Uterus (tissue), 4 donors: ENCODE results near the gene NEUROG3. TPM values are rescaled to one million over a fixed set of nuclear protein-coding genes. Genes with fewer than 3 reads are reported as not detected.

ENCODE experiments used
- DNase-seq, 2 donors: peaks; one replicate each; pipeline ENCODE4 v3.0.0-alpha.2; 2019 to 2020
- H3K27ac ChIP-seq, 2 donors: fragments of 200-600 bp; sonication (generic); 1 replicate in 1 of 2; 2 replicates in 1 of 2; pipeline ENCODE4 v1.5.1; 2016 to 2018
- H3K27me3 ChIP-seq, 2 donors: fragments of 200-600 bp; sonication (generic); one replicate each; pipeline ENCODE4 v1.5.1; 2018 to 2019; ENCODE audit warnings: control low read depth in 1 of 2
- H3K36me3 ChIP-seq, 2 donors: fragments of 200-600 bp; sonication (generic); one replicate each; pipeline ENCODE4 v1.5.1; 2019; ENCODE audit warnings: control low read depth in 1 of 2
- H3K4me1 ChIP-seq, 2 donors: fragments of 200-600 bp; sonication (generic); one replicate each; pipeline ENCODE4 v1.5.1; 2018 to 2019; ENCODE audit warnings: control low read depth in 1 of 2
- H3K4me3 ChIP-seq, 2 donors: fragments of 200-600 bp; sonication (generic); 1 replicate in 1 of 2; 2 replicates in 1 of 2; pipeline ENCODE4 v1.5.1; 2018 to 2019; ENCODE audit warnings: mild to moderate bottlenecking in 1 of 2
- H3K9me3 ChIP-seq, 2 donors: fragments of 200-600 bp; sonication (generic); one replicate each; pipeline ENCODE4 v1.5.1; 2019; ENCODE audit warnings: control low read depth in 1 of 2
- POLR2A ChIP-seq, 2 donors: fragments of 450-650 bp; IDR thresholded peaks; one replicate each; pipeline ENCODE4 v1.6.1; 2016; ENCODE audit warnings: antibody characterized with exemption in 2 of 2, mild to moderate bottlenecking in 1 of 2, moderate library complexity in 1 of 2
- intact Hi-C: fragments of 100-400 bp; cut with DNase I; formaldehyde crosslinking; loops from one replicate; pipeline ENCODE4 v1.15.1; 2023; ENCODE audit warnings: low total_unique reads
- total RNA-seq, 4 donors: library from RNA; depleted of rRNA in 3 of 4; stranded (reverse); fragments of >200 nt in 3 of 4; gene quantifications; one replicate each; pipeline versions ENCODE4 v1.1.0 to v1.2.4, GENCODE V29; 2014 to 2023
- TF ChIP-seq, protein P1 (sequence below), 4 experiments: fragments of 200-600 bp in 2 of 4; fragments of 450-650 bp in 2 of 4; sonication (generic) in 2 of 4; IDR thresholded peaks; one replicate each; pipeline ENCODE4 v1.5.1; 2016 to 2019; ENCODE audit warnings: antibody characterized with exemption in 4 of 4, mild to moderate bottlenecking in 2 of 4, moderate library complexity in 1 of 4
- donor health status: DM: yes; HTN: yes; CAD: no.

Gene NEUROG3, protein sequence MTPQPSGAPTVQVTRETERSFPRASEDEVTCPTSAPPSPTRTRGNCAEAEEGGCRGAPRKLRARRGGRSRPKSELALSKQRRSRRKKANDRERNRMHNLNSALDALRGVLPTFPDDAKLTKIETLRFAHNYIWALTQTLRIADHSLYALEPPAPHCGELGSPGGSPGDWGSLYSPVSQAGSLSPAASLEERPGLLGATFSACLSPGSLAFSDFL
- not detected for total RNA-seq

DNA sequence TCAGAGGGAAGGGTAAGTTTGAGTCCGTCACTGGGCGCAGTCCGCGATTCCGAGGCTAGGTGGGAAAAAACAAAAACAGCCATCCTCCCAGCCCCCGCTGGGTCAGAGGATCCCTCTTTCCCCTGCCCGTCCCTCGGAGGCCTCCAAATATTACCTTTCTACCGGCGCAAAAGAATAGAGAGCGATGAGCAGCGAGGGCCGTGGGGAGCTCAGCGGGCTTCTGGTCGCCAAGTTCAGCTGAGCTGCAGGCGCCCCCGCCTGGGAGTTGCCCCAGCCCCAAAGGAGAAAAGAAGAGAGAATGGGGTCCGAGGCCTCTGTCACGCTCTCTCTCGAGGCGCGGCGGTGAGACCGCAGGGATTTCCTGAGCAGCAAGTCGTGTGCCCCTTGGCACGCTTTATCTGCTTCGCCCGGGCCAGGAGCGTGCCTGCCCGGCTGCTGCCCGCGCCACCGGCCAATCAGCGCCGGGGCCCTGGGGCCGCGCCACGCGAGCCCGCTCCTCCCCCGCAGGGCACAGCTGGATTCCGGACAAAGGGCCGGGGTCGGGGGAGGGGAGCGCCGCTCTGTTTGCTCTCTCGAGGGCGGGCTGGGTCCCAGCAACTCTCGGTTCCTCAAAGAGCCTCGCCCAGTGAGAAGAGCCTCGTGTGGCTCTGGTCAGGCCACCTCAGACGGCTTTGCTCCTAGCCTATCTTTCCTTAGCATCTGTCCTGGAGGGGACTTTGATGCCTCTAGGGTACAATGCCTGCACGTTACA, at the start of gene NEUROG3:
TSS of gene NEUROG3 (minus strand) at position 367 of the 751 bp plus-strand sequence. CDS start 379 bp downstream, outside the sequence.
- Histone ChIP-seq H3K27me3 (peaks cover 0 to 46% of the 10 kb centered on the region in 2 donors), H3K36me3 (no peaks in the 10 kb centered on the region), H3K27ac (no peak within 1 kb of the TSS), H3K9me3 (no peaks in the 10 kb centered on the region), H3K4me3 (no peak within 1 kb of the TSS), H3K4me1 (peaks cover 0 to 17% of the 10 kb centered on the region in 2 donors)
- no peak for TF ChIP-seq POLR2A (IDR thresholded peaks at IDR 0.05)
- DNase-seq: no peak
- intact Hi-C loops: no loop called here

DNA sequence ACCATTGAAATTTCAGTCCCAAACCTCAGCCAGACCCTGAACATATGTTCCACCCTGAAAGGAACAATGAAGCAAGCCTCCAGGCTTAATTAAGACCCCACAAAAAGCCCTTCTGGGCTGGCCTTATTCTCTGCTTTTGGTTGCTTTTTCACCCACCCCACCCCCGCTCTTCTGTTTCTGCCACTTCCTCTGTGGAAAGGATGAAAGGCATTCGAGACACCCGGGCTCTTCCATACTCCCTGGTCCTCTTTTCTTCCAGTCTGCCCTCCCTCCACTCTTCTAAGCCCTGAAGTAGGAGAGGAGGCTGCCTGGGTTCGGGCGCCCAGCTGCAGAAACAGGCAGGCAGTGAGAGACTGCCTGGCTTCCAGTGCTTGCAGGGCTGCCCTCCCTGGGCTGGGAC, 47.4 kb upstream of the NEUROG3 start:
- intact Hi-C loops: no loop called here
- no peak for DNase-seq
- Histone ChIP-seq H3K4me3 (no peak overlapping the region), H3K27me3 (no peaks in the 10 kb centered on the region), H3K36me3 (no peaks in the 10 kb centered on the region), H3K9me3 (no peaks in the 10 kb centered on the region), H3K4me1 (no peaks in the 10 kb centered on the region), H3K27ac (no peak overlapping the region)
- TF ChIP-seq, protein P1, sequence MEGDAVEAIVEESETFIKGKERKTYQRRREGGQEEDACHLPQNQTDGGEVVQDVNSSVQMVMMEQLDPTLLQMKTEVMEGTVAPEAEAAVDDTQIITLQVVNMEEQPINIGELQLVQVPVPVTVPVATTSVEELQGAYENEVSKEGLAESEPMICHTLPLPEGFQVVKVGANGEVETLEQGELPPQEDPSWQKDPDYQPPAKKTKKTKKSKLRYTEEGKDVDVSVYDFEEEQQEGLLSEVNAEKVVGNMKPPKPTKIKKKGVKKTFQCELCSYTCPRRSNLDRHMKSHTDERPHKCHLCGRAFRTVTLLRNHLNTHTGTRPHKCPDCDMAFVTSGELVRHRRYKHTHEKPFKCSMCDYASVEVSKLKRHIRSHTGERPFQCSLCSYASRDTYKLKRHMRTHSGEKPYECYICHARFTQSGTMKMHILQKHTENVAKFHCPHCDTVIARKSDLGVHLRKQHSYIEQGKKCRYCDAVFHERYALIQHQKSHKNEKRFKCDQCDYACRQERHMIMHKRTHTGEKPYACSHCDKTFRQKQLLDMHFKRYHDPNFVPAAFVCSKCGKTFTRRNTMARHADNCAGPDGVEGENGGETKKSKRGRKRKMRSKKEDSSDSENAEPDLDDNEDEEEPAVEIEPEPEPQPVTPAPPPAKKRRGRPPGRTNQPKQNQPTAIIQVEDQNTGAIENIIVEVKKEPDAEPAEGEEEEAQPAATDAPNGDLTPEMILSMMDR (IDR thresholded peaks at IDR 0.05): no peak
- no peak for TF ChIP-seq POLR2A (IDR thresholded peaks at IDR 0.05)

DNA sequence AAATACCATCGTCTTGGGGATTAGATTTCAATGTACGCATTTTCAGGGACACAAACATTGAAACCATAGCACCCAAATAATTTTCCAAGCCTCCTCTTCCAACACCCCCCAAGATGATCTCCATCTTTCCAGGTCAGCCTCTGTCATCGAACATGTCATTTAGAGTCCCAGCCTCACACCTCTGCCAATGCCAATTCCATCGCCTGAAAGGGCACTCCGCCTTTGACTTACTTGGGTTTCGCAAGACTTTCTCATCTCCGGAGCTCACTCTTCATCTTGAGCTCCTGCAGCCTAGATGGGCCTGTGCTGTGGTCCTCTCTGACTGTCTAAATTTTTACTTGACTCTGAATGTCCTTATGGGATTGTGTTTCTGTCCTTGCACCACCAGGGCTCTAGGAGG, 46.4 kb upstream of the NEUROG3 start:
- Histone ChIP-seq H3K9me3 (no peaks in the 10 kb centered on the region), H3K4me1 (no peaks in the 10 kb centered on the region), H3K27ac (no peak overlapping the region), H3K4me3 (no peak overlapping the region), H3K36me3 (no peaks in the 10 kb centered on the region), H3K27me3 (no peaks in the 10 kb centered on the region)
- intact Hi-C loops: no loop called here
- no peak for DNase-seq
- TF ChIP-seq, protein P1 (IDR thresholded peaks at IDR 0.05): no peak
- TF ChIP-seq POLR2A (IDR thresholded peaks at IDR 0.05): no peak

DNA sequence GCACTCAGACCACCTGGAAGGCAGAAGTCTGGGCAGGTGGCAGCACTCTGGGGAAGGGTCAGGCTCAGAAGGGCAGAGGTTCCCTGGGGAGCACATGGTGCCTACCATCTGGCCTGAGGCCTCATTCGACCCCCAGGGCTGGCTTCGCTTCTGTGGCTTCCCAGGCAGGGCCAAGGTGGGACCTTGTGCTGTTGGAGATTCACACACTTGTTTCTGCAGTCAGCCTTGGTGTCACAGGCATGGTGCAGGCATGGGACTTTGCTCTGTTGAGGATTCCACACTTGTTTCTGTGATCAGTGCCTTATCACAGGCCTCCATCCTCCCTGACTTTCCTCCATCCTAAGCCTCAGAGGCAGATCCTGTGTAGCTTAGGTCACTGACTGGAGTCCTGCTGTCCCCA, 45.5 kb upstream of the NEUROG3 start:
- no peak overlapping the region for H3K27ac ChIP-seq
- no peak for DNase-seq
- no peaks in the 10 kb centered on the region for H3K27me3 ChIP-seq
- H3K4me1 ChIP-seq: no peaks in the 10 kb centered on the region
- no peaks in the 10 kb centered on the region for H3K9me3 ChIP-seq
- H3K4me3 ChIP-seq: no peak overlapping the region
- intact Hi-C loops: no loop called here
- no peaks in the 10 kb centered on the region for H3K36me3 ChIP-seq
- TF ChIP-seq, protein P1 (IDR thresholded peaks at IDR 0.05): no peak
- no peak for TF ChIP-seq POLR2A (IDR thresholded peaks at IDR 0.05)

DNA sequence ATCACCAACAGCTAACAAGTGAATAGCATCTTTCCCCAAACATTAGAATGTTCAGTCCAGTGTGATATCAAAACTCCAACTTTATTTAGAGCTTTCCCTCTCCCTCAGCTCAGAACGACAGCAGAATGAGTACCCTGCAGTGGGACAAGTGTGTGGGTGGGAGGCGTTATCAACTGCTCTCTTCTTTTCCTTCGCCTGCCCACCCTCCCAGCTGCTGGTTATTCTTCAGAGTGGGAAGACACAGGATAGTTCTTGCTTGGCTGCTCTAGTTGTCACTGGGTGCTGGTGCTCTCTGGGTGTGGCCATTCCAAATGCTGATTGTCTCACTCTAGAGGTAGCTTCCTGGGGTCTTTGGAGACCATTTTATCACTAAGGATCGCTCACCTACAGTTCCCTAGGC, 43.1 kb upstream of the NEUROG3 start:
- intact Hi-C loops: no loop called here
- DNase-seq: no peak
- TF ChIP-seq POLR2A (IDR thresholded peaks at IDR 0.05): no peak
- TF ChIP-seq, protein P1 (IDR thresholded peaks at IDR 0.05): no peak
- H3K27me3 ChIP-seq: no peaks in the 10 kb centered on the region
- no peaks in the 10 kb centered on the region for H3K4me1 ChIP-seq
- H3K4me3 ChIP-seq: no peak overlapping the region
- no peaks in the 10 kb centered on the region for H3K9me3 ChIP-seq
- no peak overlapping the region for H3K27ac ChIP-seq
- no peaks in the 10 kb centered on the region for H3K36me3 ChIP-seq
